ENCODE results near the gene UBL5.
A peak's percentile ranks its signal among the peaks of the same experiment; 100 is the strongest.
"Not testable (repeated sequence)": the region's sequence is repeated elsewhere in the genome, so short reads cannot be mapped to it uniquely, and the experiment has no call there.

The UBL5 gene

GRCh38 chr19:9819596-9819909, 8.2 kb upstream of the UBL5 start:
- Histone ChIP-seq H3K4me3 (IDR thresholded peaks at IDR 0.05; ENCODE audit: insufficient read depth, low read depth, low read length) (no peak overlapping the region), H3K36me3 (ENCODE audit: insufficient read depth) (peaks cover 7% of the 10 kb centered on the region; the same call in 1 of the 2 replicates), H2AFZ (ENCODE audit: low read depth) (peak overlapping the region; percentile 44), H3K27ac (peak overlapping the region; percentile 29; the same call in 1 of the 2 replicates), H3K27me3 (ENCODE audit: insufficient read depth, low read depth) (no peaks in the 10 kb centered on the region), H3K9ac (no peak overlapping the region), H4K20me1 (ENCODE audit: insufficient read depth) (no peaks in the 10 kb centered on the region), H3K4me1 (ENCODE audit: low read depth, poor library complexity, severe bottlenecking) (peaks cover 61% of the 10 kb centered on the region), H3K4me2 (peak overlapping the region; percentile 67), H3K79me2 (ENCODE audit: insufficient read depth, low read depth) (peaks cover 41% of the 10 kb centered on the region)
- TF ChIP-seq CTCF (conservative IDR thresholded peaks at IDR 0.05; ENCODE audit: low read depth, low read length), result no peak

- H3K36me3 ChIP-seq (ENCODE audit: insufficient read depth); H3K27me3 ChIP-seq (ENCODE audit: insufficient read depth, low read depth); H3K4me3 ChIP-seq (IDR thresholded peaks at IDR 0.05; ENCODE audit: insufficient read depth, low read depth, low read length); H4K20me1 ChIP-seq (ENCODE audit: insufficient read depth); H3K9ac ChIP-seq: not testable (repeated sequence)
- Histone ChIP-seq H2AFZ (ENCODE audit: low read depth) (peak overlapping the region; percentile 44), H3K27ac (peak overlapping the region; percentile 29; the same call in 1 of the 2 replicates), H3K4me1 (ENCODE audit: low read depth, poor library complexity, severe bottlenecking) (peaks cover 65% of the 10 kb centered on the region), H3K4me2 (peak overlapping the region; percentile 67), H3K79me2 (ENCODE audit: insufficient read depth, low read depth) (peaks cover 40% of the 10 kb centered on the region)
Measured at GRCh38 chr19:9820034-9820433, 7.7 kb upstream of the UBL5 start.

GRCh38 chr19:9823816-9824215, 3.9 kb upstream of the UBL5 start:
- Histone ChIP-seq H4K20me1 (ENCODE audit: insufficient read depth) (no peaks in the 10 kb centered on the region), H3K27me3 (ENCODE audit: insufficient read depth, low read depth) (no peaks in the 10 kb centered on the region), H3K27ac (peak overlapping the region; percentile 66), H2AFZ (ENCODE audit: low read depth) (no peak overlapping the region), H3K4me1 (ENCODE audit: low read depth, poor library complexity, severe bottlenecking) (peaks cover 68% of the 10 kb centered on the region), H3K79me2 (ENCODE audit: insufficient read depth, low read depth) (peaks cover 38% of the 10 kb centered on the region), H3K4me3 (IDR thresholded peaks at IDR 0.05; ENCODE audit: insufficient read depth, low read depth, low read length) (no peak overlapping the region), H3K9ac (peak overlapping the region; percentile 4; the same call in 1 of the 2 replicates), H3K4me2 (peak overlapping the region; percentile 75), H3K36me3 (ENCODE audit: insufficient read depth) (peaks cover 3% of the 10 kb centered on the region; the same call in 1 of the 2 replicates)
- no peak for TF ChIP-seq CTCF (conservative IDR thresholded peaks at IDR 0.05; ENCODE audit: low read depth, low read length)

GRCh38 chr19:9828551-9829063, 889 bp downstream of the UBL5 start:
- Histone ChIP-seq H3K27ac (no peak overlapping the region), H3K9ac (peak overlapping the region; percentile 64; the same call in 1 of the 2 replicates), H3K79me2 (ENCODE audit: insufficient read depth, low read depth) (peaks cover 64% of the 10 kb centered on the region), H3K4me1 (ENCODE audit: low read depth, poor library complexity, severe bottlenecking) (peaks cover 39% of the 10 kb centered on the region), H3K4me2 (peak overlapping the region; percentile 79), H3K36me3 (ENCODE audit: insufficient read depth) (peaks cover 3% of the 10 kb centered on the region; the same call in 1 of the 2 replicates), H4K20me1 (ENCODE audit: insufficient read depth) (no peaks in the 10 kb centered on the region), H2AFZ (ENCODE audit: low read depth) (no peak overlapping the region), H3K4me3 (IDR thresholded peaks at IDR 0.05; ENCODE audit: insufficient read depth, low read depth, low read length) (no peak overlapping the region), H3K27me3 (ENCODE audit: insufficient read depth, low read depth) (no peaks in the 10 kb centered on the region)
- no peak for TF ChIP-seq CTCF (conservative IDR thresholded peaks at IDR 0.05; ENCODE audit: low read depth, low read length)

- Histone ChIP-seq H3K36me3 (ENCODE audit: insufficient read depth) (0 out of 2 replicates have a peak, but pooled peaks cover 3% of the 10 kb centered on the region), H3K4me2 (no peak overlapping the region), H2AFZ (ENCODE audit: low read depth) (no peak overlapping the region), H3K4me3 (IDR thresholded peaks at IDR 0.05; ENCODE audit: insufficient read depth, low read depth, low read length) (no peak overlapping the region), H3K4me1 (ENCODE audit: low read depth, poor library complexity, severe bottlenecking) (peaks cover 11% of the 10 kb centered on the region), H4K20me1 (ENCODE audit: insufficient read depth) (no peaks in the 10 kb centered on the region), H3K9ac (no peak overlapping the region), H3K79me2 (ENCODE audit: insufficient read depth, low read depth) (peaks cover 50% of the 10 kb centered on the region), H3K27me3 (ENCODE audit: insufficient read depth, low read depth) (no peaks in the 10 kb centered on the region), H3K27ac (no peak overlapping the region)
- no peak for TF ChIP-seq CTCF (conservative IDR thresholded peaks at IDR 0.05; ENCODE audit: low read depth, low read length)
Measured at GRCh38 chr19:9834307-9834725, 6.6 kb downstream of the UBL5 start.
